PC-9 (cell line): ENCODE results near the gene SBNO2. TPM values are rescaled to one million over a fixed set of nuclear protein-coding genes. Genes with fewer than 3 reads are reported as not detected.

Source experiments
- BruUV-seq: library from RNA; stranded (reverse); fragments of 400-500 nt; replicated peaks from 2 replicates; lab custom pipeline; 2021; lab: Mats Ljungman, UMichigan
- CTCF ChIA-PET: fragments of 300-600 bp; sonication (Branson Sonifier 250); formaldehyde crosslinking; loops from one replicate; lab custom pipeline; 2022; ENCODE audit warnings: antibody characterized with exemption; lab: Charles Lee
- POLR2A ChIA-PET: fragments of 300-600 bp; sonication (Branson Sonifier 250); formaldehyde crosslinking; loops from one replicate; lab custom pipeline; 2022; ENCODE audit warnings: antibody characterized with exemption; ENCODE audit not compliant: unreplicated experiment; lab: Charles Lee
- DNase-seq, 2 experiments: peaks; one replicate each; pipeline versions ENCODE4 v3.0.0 to v3.0.0-alpha.2; 2015 to 2022; ENCODE audit warnings: mixed read lengths in 1 of 2
- H2AFZ ChIP-seq: fragments of 200-600 bp; sonication (generic); 2 replicates; pipeline ENCODE4 v1.8.1; 2017; ENCODE audit warnings: antibody characterized with exemption
- H3F3A ChIP-seq: fragments of 200-600 bp; sonication (generic); 2 replicates; pipeline ENCODE4 v1.8.1; 2017; ENCODE audit warnings: antibody characterized with exemption, mild to moderate bottlenecking, low read depth; ENCODE audit not compliant: insufficient read depth
- H3K27ac ChIP-seq: fragments of 200-600 bp; sonication (generic); 2 replicates; pipeline ENCODE4 v1.6.1; 2016; ENCODE audit warnings: mixed run types
- H3K27me3 ChIP-seq: fragments of 200-600 bp; sonication (generic); 2 replicates; pipeline ENCODE4 v1.6.1; 2016; ENCODE audit warnings: low read depth, mixed run types; ENCODE audit not compliant: insufficient read depth
- H3K36me3 ChIP-seq: fragments of 200-600 bp; sonication (generic); 2 replicates; pipeline ENCODE4 v1.6.1; 2016; ENCODE audit warnings: low read depth, mixed run types
- H3K4me1 ChIP-seq: fragments of 200-600 bp; sonication (generic); replicated peaks from 2 replicates; pipeline ENCODE4 v1.6.1; 2016; ENCODE audit warnings: mixed run types; ENCODE audit not compliant: insufficient read depth
- H3K4me2 ChIP-seq: fragments of 200-600 bp; sonication (generic); 2 replicates; pipeline ENCODE4 v1.6.1; 2017; ENCODE audit warnings: mixed run types
- H3K4me3 ChIP-seq: fragments of 200-600 bp; sonication (generic); 2 replicates; pipeline ENCODE4 v1.6.1; 2016; ENCODE audit warnings: mixed run types
- H3K79me2 ChIP-seq: fragments of 200-600 bp; sonication (generic); 2 replicates; pipeline ENCODE4 v1.6.1; 2017; ENCODE audit warnings: low read depth, mixed run types
- H3K9me2 ChIP-seq: fragments of 200-600 bp; sonication (generic); 2 replicates; pipeline ENCODE4 v1.8.1; 2017; ENCODE audit warnings: mild to moderate bottlenecking; ENCODE audit not compliant: insufficient read depth
- H3K9me3 ChIP-seq: fragments of 200-600 bp; sonication (generic); 2 replicates; pipeline ENCODE4 v1.8.1; 2016; ENCODE audit warnings: low read depth; ENCODE audit not compliant: insufficient read depth
- H4K20me1 ChIP-seq: fragments of 200-600 bp; sonication (generic); 2 replicates; pipeline ENCODE4 v1.8.1; 2017; ENCODE audit not compliant: insufficient read depth
- CTCF ChIP-seq: fragments of 200-600 bp; sonication (generic); conservative IDR thresholded peaks from 2 replicates; pipeline ENCODE4 v1.6.1; 2017; ENCODE audit warnings: mixed run types, antibody characterized with exemption, mild to moderate bottlenecking, moderate library complexity
- EZH2 ChIP-seq: fragments of 200-600 bp; sonication (generic); IDR thresholded peaks from 2 replicates; pipeline ENCODE4 v1.8.0; 2017; ENCODE audit warnings: antibody characterized with exemption, low read depth
- intact Hi-C: fragments of 100-400 bp; cut with micrococcal nuclease; formaldehyde crosslinking; loops from one replicate; pipeline ENCODE4 v1.10.0; 2022; ENCODE audit not compliant: unreplicated experiment
- total RNA-seq: library from RNA; stranded (reverse); gene quantifications from 2 replicates; pipeline ENCODE4 v1.2.3, GENCODE V29; 2021

Gene SBNO2
- total RNA-seq, 1 experiment from 2014 or later: 82.4 TPM

- Histone ChIP-seq H3F3A (no peaks in the 10 kb centered on the region; the same call in 1 of the 2 replicates), H3K27me3 (no peaks in the 10 kb centered on the region), H3K79me2 (peaks cover 5% of the 10 kb centered on the region; the same call in 1 of the 2 replicates), H3K27ac (no peak overlapping the region), H2AFZ (no peak overlapping the region), H4K20me1 (peaks cover under 1% of the 10 kb centered on the region; the same call in 1 of the 2 replicates), H3K4me1 (no peaks in the 10 kb centered on the region), H3K36me3 (no peaks in the 10 kb centered on the region), H3K4me3 (no peak overlapping the region), H3K4me2 (no peak overlapping the region), H3K9me3 (no peaks in the 10 kb centered on the region), H3K9me2 (no peaks in the 10 kb centered on the region)
- no peak for TF ChIP-seq CTCF
- ChIA-PET POLR2A (no interaction called here), CTCF (no interaction called here)
- intact Hi-C loops: no loop called here
- DNase-seq: no peak
- no TSS peak for BruUV-seq
Measured at GRCh38 chr19:1146412-1146699, 27.7 kb downstream of the SBNO2 start.

GRCh38 chr19:1145635-1146411, 28.2 kb downstream of the SBNO2 start:
- Histone ChIP-seq H3K4me2 (no peak overlapping the region), H3K79me2 (no peaks in the 10 kb centered on the region), H3K4me3 (no peak overlapping the region), H3K4me1 (no peaks in the 10 kb centered on the region), H3K27me3 (no peaks in the 10 kb centered on the region), H2AFZ (no peak overlapping the region), H3K9me2 (no peaks in the 10 kb centered on the region), H3F3A (no peaks in the 10 kb centered on the region; the same call in 1 of the 2 replicates), H3K27ac (no peak overlapping the region), H4K20me1 (no peaks in the 10 kb centered on the region), H3K9me3 (no peaks in the 10 kb centered on the region), H3K36me3 (no peaks in the 10 kb centered on the region)
- POLR2A ChIA-PET: no interaction called here
- intact Hi-C loops: no loop called here
- DNase-seq: no peak
- no TSS peak for BruUV-seq
- CTCF ChIA-PET: no interaction called here
- TF ChIP-seq EZH2 (no peak), CTCF (no peak)

GRCh38 chr19:1144741-1145140, 29.3 kb downstream of the SBNO2 start:
- POLR2A ChIA-PET: no interaction called here

More at GRCh38 chr19:1144741-1145140, 29.3 kb downstream of the SBNO2 start:
- no peaks in the 10 kb centered on the region for H3K9me2 ChIP-seq
- H3K79me2 ChIP-seq: no peaks in the 10 kb centered on the region
- peaks cover 3% of the 10 kb centered on the region; the same call in 1 of the 2 replicates for H3F3A ChIP-seq
- H4K20me1 ChIP-seq: no peaks in the 10 kb centered on the region
- no TSS peak for BruUV-seq
- H2AFZ ChIP-seq: no peak overlapping the region
- H3K9me3 ChIP-seq: no peaks in the 10 kb centered on the region
- H3K4me1 ChIP-seq: no peaks in the 10 kb centered on the region
- H3K4me3 ChIP-seq: no peak overlapping the region
- H3K36me3 ChIP-seq: no peaks in the 10 kb centered on the region
- intact Hi-C loops: no loop called here
- no peak overlapping the region for H3K27ac ChIP-seq
- CTCF ChIA-PET: no interaction called here
- no peak for TF ChIP-seq CTCF
- TF ChIP-seq EZH2: no peak
- no peaks in the 10 kb centered on the region for H3K27me3 ChIP-seq
- no peak overlapping the region for H3K4me2 ChIP-seq
- no peak for DNase-seq
